ENCODE results near the gene CDK8.

The CDK8 gene

DNA sequence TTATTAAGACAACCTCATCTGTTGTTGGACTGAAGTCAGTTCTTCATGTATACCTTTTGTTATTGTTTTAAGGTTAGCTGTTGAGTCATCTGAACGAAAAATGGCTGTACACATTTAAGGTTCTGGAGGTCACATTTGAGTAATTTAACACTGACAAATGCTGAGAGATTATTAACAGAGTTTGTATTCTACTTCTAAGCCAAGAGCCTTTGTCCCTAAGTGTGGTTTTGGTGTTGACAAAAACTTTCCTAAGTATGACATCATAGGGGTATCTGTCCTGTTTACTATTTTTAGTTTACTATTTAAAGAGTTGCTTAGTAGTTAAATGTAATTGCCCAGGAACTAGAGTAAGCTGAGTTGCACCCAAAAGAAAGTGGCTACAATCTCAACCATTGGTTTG is 71.9 kb downstream of the CDK8 start:
- TF ChIP-seq, protein P1, sequence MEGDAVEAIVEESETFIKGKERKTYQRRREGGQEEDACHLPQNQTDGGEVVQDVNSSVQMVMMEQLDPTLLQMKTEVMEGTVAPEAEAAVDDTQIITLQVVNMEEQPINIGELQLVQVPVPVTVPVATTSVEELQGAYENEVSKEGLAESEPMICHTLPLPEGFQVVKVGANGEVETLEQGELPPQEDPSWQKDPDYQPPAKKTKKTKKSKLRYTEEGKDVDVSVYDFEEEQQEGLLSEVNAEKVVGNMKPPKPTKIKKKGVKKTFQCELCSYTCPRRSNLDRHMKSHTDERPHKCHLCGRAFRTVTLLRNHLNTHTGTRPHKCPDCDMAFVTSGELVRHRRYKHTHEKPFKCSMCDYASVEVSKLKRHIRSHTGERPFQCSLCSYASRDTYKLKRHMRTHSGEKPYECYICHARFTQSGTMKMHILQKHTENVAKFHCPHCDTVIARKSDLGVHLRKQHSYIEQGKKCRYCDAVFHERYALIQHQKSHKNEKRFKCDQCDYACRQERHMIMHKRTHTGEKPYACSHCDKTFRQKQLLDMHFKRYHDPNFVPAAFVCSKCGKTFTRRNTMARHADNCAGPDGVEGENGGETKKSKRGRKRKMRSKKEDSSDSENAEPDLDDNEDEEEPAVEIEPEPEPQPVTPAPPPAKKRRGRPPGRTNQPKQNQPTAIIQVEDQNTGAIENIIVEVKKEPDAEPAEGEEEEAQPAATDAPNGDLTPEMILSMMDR (IDR thresholded peaks at IDR 0.05; ENCODE audit: low read depth, low read length, missing control alignments): no peak
- no peak overlapping the region for H3K4me3 ChIP-seq (ENCODE audit: low read depth, low read length)
- DNase-seq (ENCODE audit: low read depth): no peak

DNA sequence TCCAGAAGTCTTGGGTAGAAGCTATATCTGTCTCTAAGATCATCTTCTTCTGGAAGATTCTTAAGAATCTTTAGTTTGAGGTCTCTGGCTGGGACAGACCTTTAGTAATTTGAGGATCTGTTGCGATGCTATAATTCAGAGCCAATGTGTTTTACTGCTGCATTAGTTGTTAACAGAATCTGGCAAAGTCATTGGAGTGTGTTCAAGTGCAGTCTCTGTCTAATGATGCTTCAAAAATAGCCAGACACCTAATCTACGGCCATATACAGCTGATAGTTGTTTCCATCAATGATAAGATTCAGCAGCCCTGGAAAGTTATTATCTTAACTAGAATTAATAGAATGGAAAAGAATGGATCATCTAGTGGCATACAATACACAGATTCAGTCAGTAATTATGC is 72.6 kb downstream of the CDK8 start:
- TF ChIP-seq, protein P1 (IDR thresholded peaks at IDR 0.05; ENCODE audit: low read depth, low read length, missing control alignments): no peak
- DNase-seq (ENCODE audit: low read depth): no peak

DNA sequence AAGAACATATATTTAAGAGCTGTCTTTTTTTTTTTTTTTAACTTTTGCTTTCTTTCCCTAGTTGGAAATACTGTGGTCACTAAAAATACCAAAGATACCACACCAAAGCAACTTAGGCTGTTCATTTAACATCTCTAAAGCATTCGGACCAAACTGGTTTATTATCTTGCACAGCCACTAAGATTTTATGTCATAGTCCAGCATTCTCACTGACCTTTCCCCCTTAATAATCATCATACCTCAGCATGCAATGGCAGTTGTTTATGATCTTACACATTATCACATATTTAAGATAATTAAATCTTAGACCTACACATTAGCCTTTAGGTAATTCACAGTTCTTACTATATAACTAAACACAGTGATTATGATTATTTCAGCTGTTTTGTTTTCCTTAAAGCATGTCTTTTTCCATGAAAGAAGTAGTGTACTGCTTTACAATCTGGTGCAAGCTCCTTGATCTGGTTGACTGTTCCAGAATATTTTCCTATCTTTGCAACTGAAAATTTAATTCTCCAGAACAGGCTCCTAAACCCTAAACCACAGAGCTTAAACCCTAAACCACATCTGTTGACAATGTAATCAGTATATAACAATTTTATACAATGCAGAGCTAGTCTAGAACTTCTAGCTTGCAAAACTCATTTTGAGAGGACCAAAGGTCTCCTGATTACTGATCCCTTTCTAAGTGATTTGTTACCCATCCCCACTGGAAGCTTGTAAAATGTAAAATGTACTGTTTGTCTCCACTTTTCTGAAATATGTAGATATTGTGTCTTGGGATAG is 74.2 kb downstream of the CDK8 start:
- TF ChIP-seq, protein P1 (IDR thresholded peaks at IDR 0.05; ENCODE audit: low read depth, low read length, missing control alignments): no peak
- no peak overlapping the region for H3K4me3 ChIP-seq (ENCODE audit: low read depth, low read length)

More for the DNA sequence above, 72.6 kb downstream of the CDK8 start:
- no peak overlapping the region for H3K4me3 ChIP-seq (ENCODE audit: low read depth, low read length)

DNA sequence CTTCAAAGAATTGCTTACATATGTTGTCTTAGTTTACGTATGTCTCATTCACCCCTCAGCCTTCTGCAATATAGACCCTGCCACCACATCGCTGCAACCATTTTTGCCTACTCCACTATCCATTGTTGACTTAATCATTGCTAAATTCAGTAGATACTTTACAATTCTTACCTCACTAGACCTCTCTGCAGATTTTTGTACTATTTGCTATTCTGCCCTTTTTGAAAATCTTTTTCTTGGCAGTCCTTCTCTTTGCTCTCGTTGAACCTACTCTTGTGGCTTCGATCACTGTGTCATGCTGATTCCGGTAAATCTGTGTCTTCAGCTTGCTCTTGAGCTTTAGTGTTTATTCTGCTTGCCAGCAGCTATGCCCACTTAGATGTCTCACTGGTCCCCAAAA is 81.2 kb downstream of the CDK8 start:
- no peak overlapping the region for H3K4me3 ChIP-seq (ENCODE audit: low read depth, low read length)
- TF ChIP-seq, protein P1 (IDR thresholded peaks at IDR 0.05; ENCODE audit: low read depth, low read length, missing control alignments): no peak
- DNase-seq (ENCODE audit: low read depth): no peak

More for the DNA sequence above, 74.2 kb downstream of the CDK8 start:
- no peak for DNase-seq (ENCODE audit: low read depth)

DNA sequence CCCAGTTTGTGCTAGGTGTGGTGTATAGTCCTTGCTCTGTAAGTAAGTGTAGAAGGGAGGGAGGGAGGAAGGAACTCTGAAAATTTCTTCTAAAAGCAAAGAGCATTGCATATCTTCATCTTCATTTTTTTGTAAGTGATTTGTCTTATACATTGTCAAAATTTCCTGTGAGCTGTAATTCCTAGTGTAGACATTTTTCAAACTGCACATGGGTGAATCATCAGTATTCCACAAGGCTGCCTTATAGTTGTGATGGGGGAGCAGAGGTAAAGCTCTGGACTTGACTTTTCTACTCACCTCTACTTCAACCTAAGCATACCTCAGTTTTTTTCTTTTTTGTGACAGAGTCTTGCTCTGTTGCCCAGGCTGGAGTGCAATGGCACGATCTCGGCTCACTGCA is 86.9 kb downstream of the CDK8 start:
- no peak for DNase-seq (ENCODE audit: low read depth)
- TF ChIP-seq, protein P1 (IDR thresholded peaks at IDR 0.05; ENCODE audit: low read depth, low read length, missing control alignments): no peak
- H3K4me3 ChIP-seq (ENCODE audit: low read depth, low read length): no peak overlapping the region

DNA sequence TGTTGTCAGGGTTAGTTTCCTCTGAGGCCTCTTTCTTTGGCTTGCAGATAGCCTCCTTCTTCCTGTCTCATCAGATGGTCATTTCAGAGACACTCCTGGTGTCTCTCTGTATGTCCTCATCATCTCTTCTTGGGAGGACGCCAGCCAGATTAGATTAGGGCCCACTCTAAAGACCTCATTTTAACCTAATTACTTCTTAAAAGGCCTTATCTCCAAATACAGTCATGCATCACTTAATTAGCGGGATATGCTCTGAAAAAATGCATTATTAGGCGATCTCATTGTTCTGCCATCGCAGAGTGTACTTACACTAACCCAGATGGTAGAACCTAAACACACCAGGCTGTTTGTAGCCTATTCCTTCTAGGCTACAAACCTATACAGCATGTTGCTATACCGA is 89.0 kb downstream of the CDK8 start:
- H3K4me3 ChIP-seq (ENCODE audit: low read depth, low read length): no peak overlapping the region
- TF ChIP-seq, protein P1 (IDR thresholded peaks at IDR 0.05; ENCODE audit: low read depth, low read length, missing control alignments): no peak
- DNase-seq (ENCODE audit: low read depth): no peak

DNA sequence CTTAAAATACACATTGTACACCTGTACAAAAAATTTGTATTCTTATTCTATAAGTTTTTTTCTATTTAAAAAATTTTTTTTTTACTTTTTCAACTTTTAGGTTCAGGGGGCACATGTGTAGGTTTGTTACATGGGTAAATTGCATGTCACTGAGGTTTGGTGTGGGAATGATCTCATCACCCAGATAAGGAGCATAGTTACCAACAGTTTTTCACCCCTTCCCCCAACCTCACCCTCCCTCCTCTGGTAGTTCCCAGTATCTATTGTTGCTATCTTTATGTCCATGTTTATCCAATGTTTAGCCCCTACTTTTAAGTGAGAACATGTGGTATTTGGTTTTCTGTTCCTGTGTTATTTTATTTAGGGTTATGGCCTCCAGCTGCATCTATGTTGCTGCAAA is 89.9 kb downstream of the CDK8 start:
- DNase-seq (ENCODE audit: low read depth): no peak
- H3K4me3 ChIP-seq (ENCODE audit: low read depth, low read length): no peak overlapping the region

More for the DNA sequence above, 89.9 kb downstream of the CDK8 start:
- TF ChIP-seq, protein P1 (IDR thresholded peaks at IDR 0.05; ENCODE audit: low read depth, low read length, missing control alignments): no peak
